Measurements from ENCODE around the gene AP3S1. TPM values are rescaled to one million over a fixed set of nuclear protein-coding genes. Genes with fewer than 3 reads are reported as not detected.

Gene AP3S1
- total RNA-seq (2013): 70.7 TPM
- polyA plus RNA-seq: 10 to 100 TPM; 30.2 to 86.1 (median 84.8) TPM
- 7.5 and 10.2 TPM in 2 replicates for polyA minus RNA-seq
- 18.4 to 65.4 (median 51.8) reads per million in 11 experiments for total RNA-seq

GRCh38 chr5:115841382-115842088 lies at the start of gene AP3S1, which contains the start of gene ATG12:
Gene AP3S1, plus strand, starts transcription at chr5:115841935. Its CDS starts 103 bp downstream, at chr5:115842038.
Gene ATG12, minus strand, starts transcription at chr5:115841565. Its CDS starts 13 bp downstream, at chr5:115841552.
- no peaks in the 10 kb centered on the region for H3K27me3 Mint-ChIP-seq (ENCODE audit: low read depth in 3 of 3)
- H3K4me1 Mint-ChIP-seq: peaks cover 44% of the 10 kb centered on the region
- intact Hi-C loops (cut with micrococcal nuclease): loop anchor here (5.0 kb wide), 4 partner anchors 191 to 246 kb away; partner anchors contain the start of genes TMED7 (in 2 of the 2), ARL14EPL (in 1 of the 2) and COMMD10 (in 1 of the 2)
- peak within 1 kb of the TSS; percentile 95 to 98 for H3K4me3 Mint-ChIP-seq
- H3K27ac Mint-ChIP-seq: peak within 1 kb of the TSS; percentile 98 to 100 (median 100)
- peaks cover 14% of the 10 kb centered on the region in 2 donors for H3K36me3 Mint-ChIP-seq
- Histone ChIP-seq H3K4me3 (replicated peaks in 1 of 3; ENCODE audit: low read depth in 2 of 3, low read length in 3 of 3) (peak within 1 kb of the TSS; percentile 75 to 92 (median 91)), H3K27me3 (ENCODE audit: control insufficient read depth in 2 of 2, insufficient read depth in 2 of 2, low read length in 2 of 2) (no peaks in the 10 kb centered on the region), H3K4me1 (ENCODE audit: control insufficient read depth in 1 of 2, insufficient read depth in 2 of 2, low read length in 2 of 2) (peaks cover 36 to 48% of the 10 kb centered on the region in 2 donors), H3K9me3 (replicated peaks in 1 of 2; ENCODE audit: control insufficient read depth in 1 of 2, insufficient read depth in 1 of 2, low read length in 2 of 2) (no peaks in the 10 kb centered on the region), H2AFZ (ENCODE audit: insufficient read depth, low read depth, low read length, poor library complexity, severe bottlenecking) (peak within 1 kb of the TSS; percentile 88), H3K79me2 (ENCODE audit: insufficient read depth, low read length) (peaks cover 92% of the 10 kb centered on the region), H4K20me1 (ENCODE audit: insufficient read depth, low read length) (peaks cover 44% of the 10 kb centered on the region), H3K4me2 (replicated peaks; ENCODE audit: extremely low read depth, low read length, poor library complexity, severe bottlenecking) (peak within 1 kb of the TSS; percentile 84), H3K9ac (ENCODE audit: insufficient read depth, low read length, poor library complexity, severe bottlenecking) (peak within 1 kb of the TSS; percentile 93), H3K27ac (ENCODE audit: low read depth in 1 of 2, low read length in 2 of 2) (peak within 1 kb of the TSS; percentile 96 to 99), H3K36me3 (replicated peaks in 1 of 2; ENCODE audit: control insufficient read depth in 1 of 2, insufficient read depth in 2 of 2, low read length in 2 of 2) (peaks cover 14 to 18% of the 10 kb centered on the region in 2 donors)
- DNase-seq: peak; percentile 91 to 96 (median 92)
- H3K9me3 Mint-ChIP-seq: no peaks in the 10 kb centered on the region
- 9% methylated on average over 61 of the region's 65 CpGs for WGBS (ENCODE audit: insufficient coverage)
- TF ChIP-seq CTCF (IDR thresholded peaks at IDR 0.05): no peak

- H3K27me3 ChIP-seq (ENCODE audit: control insufficient read depth in 2 of 2, insufficient read depth in 2 of 2, low read length in 2 of 2): no peaks in the 10 kb centered on the region
- intact Hi-C loops (cut with micrococcal nuclease): no loop called here
- H3K79me2 ChIP-seq (ENCODE audit: insufficient read depth, low read length): no peaks in the 10 kb centered on the region
- no peak overlapping the region for H3K4me2 ChIP-seq (replicated peaks; ENCODE audit: extremely low read depth, low read length, poor library complexity, severe bottlenecking)
- H3K4me1 ChIP-seq (ENCODE audit: control insufficient read depth in 1 of 2, insufficient read depth in 2 of 2, low read length in 2 of 2): no peaks in the 10 kb centered on the region
- H3K36me3 ChIP-seq (replicated peaks in 1 of 2; ENCODE audit: control insufficient read depth in 1 of 2, insufficient read depth in 2 of 2, low read length in 2 of 2): no peaks in the 10 kb centered on the region
- DNase-seq: no peak
- H2AFZ ChIP-seq (ENCODE audit: insufficient read depth, low read depth, low read length, poor library complexity, severe bottlenecking): no peak overlapping the region
- H3K4me3 ChIP-seq (replicated peaks in 1 of 3; ENCODE audit: low read depth in 2 of 3, low read length in 3 of 3): no peak overlapping the region
- Mint-ChIP-seq H3K27ac (no peak overlapping the region), H3K27me3 (ENCODE audit: low read depth in 3 of 3) (peaks cover 3 to 12% (median 9%) of the 10 kb centered on the region in 3 donors), H3K9me3 (peaks cover 0 to 4% (median 0%) of the 10 kb centered on the region in 7 donors), H3K4me1 (no peaks in the 10 kb centered on the region), H3K4me3 (no peak overlapping the region), H3K36me3 (no peaks in the 10 kb centered on the region)
- no peaks in the 10 kb centered on the region for H3K9me3 ChIP-seq (replicated peaks in 1 of 2; ENCODE audit: control insufficient read depth in 1 of 2, insufficient read depth in 1 of 2, low read length in 2 of 2)
- no peak overlapping the region for H3K27ac ChIP-seq (ENCODE audit: low read depth in 1 of 2, low read length in 2 of 2)
- no peak for TF ChIP-seq CTCF (IDR thresholded peaks at IDR 0.05)
- no peaks in the 10 kb centered on the region for H4K20me1 ChIP-seq (ENCODE audit: insufficient read depth, low read length)
- no CpG with 5 or more reads among the region's 1 CpG for WGBS (ENCODE audit: insufficient coverage)
- H3K9ac ChIP-seq (ENCODE audit: insufficient read depth, low read length, poor library complexity, severe bottlenecking): no peak overlapping the region
These were observed 46.0 kb upstream of the AP3S1 start for GRCh38 chr5:115795700-115796099.

Measured in CD14-positive monocyte (primary cell).